A673 (cell line): ENCODE data around the gene BCAP29.

Source experiments
- EZH2 ChIP-seq: fragments of 200-600 bp; sonication (generic); IDR thresholded peaks from 2 replicates; pipeline ENCODE4 v1.6.1; 2017; ENCODE audit warnings: borderline replicate concordance, low read depth, mild to moderate bottlenecking, mixed read lengths, antibody characterized with exemption, low read length; ENCODE audit not compliant: poor library complexity, severe bottlenecking
- TF ChIP-seq, protein P1 (sequence below): fragments of 300-800, 200-600 bp; sonication (generic); conservative IDR thresholded peaks from 2 replicates; pipeline ENCODE4 v1.5.1; 2017; ENCODE audit warnings: low read depth, mild to moderate bottlenecking, antibody characterized with exemption, low read length, moderate library complexity, mixed read lengths

DNA sequence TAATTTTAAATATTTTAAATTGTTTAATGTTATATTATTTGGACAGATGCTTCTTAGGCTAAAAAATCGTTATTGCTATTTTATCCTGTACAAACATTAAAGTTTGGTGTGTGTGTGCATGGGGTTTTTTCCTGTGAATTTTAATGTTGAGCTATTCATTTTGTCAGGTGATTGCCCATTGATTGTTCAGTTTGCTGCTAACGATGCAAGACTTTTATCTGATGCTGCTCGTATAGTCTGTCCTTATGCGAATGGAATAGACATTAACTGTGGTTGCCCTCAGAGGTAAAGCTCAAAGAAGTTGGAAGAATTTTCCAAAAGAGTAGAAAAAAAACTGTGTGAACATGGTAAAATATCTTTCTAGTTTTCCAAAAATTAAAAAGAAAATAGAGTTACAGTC, 6.5 kb upstream of the BCAP29 start:
- TF ChIP-seq, protein P1, sequence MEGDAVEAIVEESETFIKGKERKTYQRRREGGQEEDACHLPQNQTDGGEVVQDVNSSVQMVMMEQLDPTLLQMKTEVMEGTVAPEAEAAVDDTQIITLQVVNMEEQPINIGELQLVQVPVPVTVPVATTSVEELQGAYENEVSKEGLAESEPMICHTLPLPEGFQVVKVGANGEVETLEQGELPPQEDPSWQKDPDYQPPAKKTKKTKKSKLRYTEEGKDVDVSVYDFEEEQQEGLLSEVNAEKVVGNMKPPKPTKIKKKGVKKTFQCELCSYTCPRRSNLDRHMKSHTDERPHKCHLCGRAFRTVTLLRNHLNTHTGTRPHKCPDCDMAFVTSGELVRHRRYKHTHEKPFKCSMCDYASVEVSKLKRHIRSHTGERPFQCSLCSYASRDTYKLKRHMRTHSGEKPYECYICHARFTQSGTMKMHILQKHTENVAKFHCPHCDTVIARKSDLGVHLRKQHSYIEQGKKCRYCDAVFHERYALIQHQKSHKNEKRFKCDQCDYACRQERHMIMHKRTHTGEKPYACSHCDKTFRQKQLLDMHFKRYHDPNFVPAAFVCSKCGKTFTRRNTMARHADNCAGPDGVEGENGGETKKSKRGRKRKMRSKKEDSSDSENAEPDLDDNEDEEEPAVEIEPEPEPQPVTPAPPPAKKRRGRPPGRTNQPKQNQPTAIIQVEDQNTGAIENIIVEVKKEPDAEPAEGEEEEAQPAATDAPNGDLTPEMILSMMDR: no peak
- no peak for TF ChIP-seq EZH2
